Gastroesophageal sphincter (tissue), 4 donors: ENCODE results near the gene CSNK1E. TPM values are rescaled to one million over a fixed set of nuclear protein-coding genes. Genes with fewer than 3 reads are reported as not detected.
A peak's percentile ranks its signal among the peaks of the same experiment; 100 is the strongest.

ENCODE experiments used
- ATAC-seq: fragments of 150-250 bp; one replicate; pipeline ENCODE4 v1.9.1; 2016; ENCODE audit warnings: mild to moderate bottlenecking, moderate library complexity
- H3K27ac ChIP-seq, 4 donors: fragments of 200-600 bp; sonication (generic) in 3 of 4; 1 replicate in 3 of 4; 2 replicates in 1 of 4; pipeline ENCODE4 v1.5.1; 2016 to 2019
- H3K27me3 ChIP-seq: fragments of 200-600 bp; sonication (generic); one replicate; pipeline ENCODE4 v1.5.1; 2019
- H3K36me3 ChIP-seq, 2 donors: fragments of 200-600 bp; sonication (generic); one replicate each; pipeline ENCODE4 v1.5.1; 2019; ENCODE audit warnings: control low read depth in 1 of 2
- H3K4me1 ChIP-seq, 3 donors: fragments of 200-600 bp; sonication (generic); 1 replicate in 2 of 3; 2 replicates in 1 of 3; pipeline ENCODE4 v1.5.1; 2016 to 2019; ENCODE audit warnings: control low read depth in 2 of 3
- H3K4me3 ChIP-seq, 2 donors: fragments of 200-600 bp; sonication (generic); one replicate each; pipeline ENCODE4 v1.5.1; 2019; ENCODE audit warnings: mild to moderate bottlenecking in 1 of 2, moderate library complexity in 1 of 2
- H3K9me3 ChIP-seq, 3 donors: fragments of 200-600 bp; sonication (generic); one replicate each; pipeline ENCODE4 v1.5.1; 2017 to 2019; ENCODE audit warnings: control low read depth in 2 of 3
- CTCF ChIP-seq, 4 experiments: fragments of 200-600 bp in 2 of 4; fragments of 450-650 bp in 2 of 4; sonication (generic) in 1 of 4; IDR thresholded peaks; one replicate each; pipeline ENCODE4 v1.5.1; 2017 to 2019; ENCODE audit warnings: antibody characterized with exemption in 4 of 4, mild to moderate bottlenecking in 2 of 4, moderate library complexity in 2 of 4
- EP300 ChIP-seq: sonication (generic); formaldehyde crosslinking; IDR thresholded peaks from one replicate; pipeline ENCODE4 v1.6.1; 2017; ENCODE audit warnings: antibody characterized with exemption, mild to moderate bottlenecking
- POLR2A ChIP-seq, 2 donors: fragments of 450-650 bp; IDR thresholded peaks; one replicate each; pipeline ENCODE4 v1.6.1; 2017; ENCODE audit warnings: antibody characterized with exemption in 2 of 2, mild to moderate bottlenecking in 2 of 2, moderate library complexity in 1 of 2
- POLR2AphosphoS5 ChIP-seq: sonication (generic); formaldehyde crosslinking; IDR thresholded peaks from one replicate; pipeline ENCODE4 v1.6.1; 2017; ENCODE audit warnings: antibody characterized with exemption
- WGBS, 2 donors: methylation state at CpG; one replicate each; pipeline ENCODE4 v1.1.5; 2018; ENCODE audit warnings: low coverage in 1 of 2; 5-methylcytosine and 5-hydroxymethylcytosine counted together
- total RNA-seq, 4 donors: library from RNA; depleted of rRNA; stranded (reverse); fragments of >200 nt; gene quantifications; one replicate each; pipeline ENCODE4 v1.1.0, GENCODE V29; 2016

CSNK1E gene
- total RNA-seq, 4 donors from 2014 or later, result 70.3 to 90.3 (median 80.0) TPM

GRCh38 chr22:38272373-38273134 is 44.7 kb downstream of the CSNK1E start, which contains the start of gene TMEM184B:
Gene TMEM184B (minus strand): TSS chr22:38273010. CDS start chr22:38247961, 25,049 bp downstream.
- Histone ChIP-seq H3K27ac (peak within 1 kb of the TSS; percentile 86 to 98 (median 94)), H3K4me1 (peaks cover 0 to 62% (median 29%) of the 10 kb centered on the region in 3 donors), H3K36me3 (no peaks in the 10 kb centered on the region), H3K4me3 (peak within 1 kb of the TSS; percentile 81 to 98), H3K27me3 (no peaks in the 10 kb centered on the region), H3K9me3 (no peaks in the 10 kb centered on the region)
- TF ChIP-seq POLR2A (IDR thresholded peaks at IDR 0.05) (peak; percentile 94 to 96), CTCF (IDR thresholded peaks at IDR 0.05) (no peak)
- ATAC-seq, result peak; percentile 97
- WGBS, 2 donors, result 0% methylated on average over 7 of the region's 97 CpGs; no CpG with 5 or more reads in 1 of the 2 donors

GRCh38 chr22:38271927-38272372 is 45.3 kb downstream of the CSNK1E start:
- Histone ChIP-seq H3K36me3 (no peaks in the 10 kb centered on the region), H3K4me3 (peak overlapping the region; percentile 81 to 98), H3K27ac (peak overlapping the region; percentile 86 to 98 (median 94)), H3K27me3 (no peaks in the 10 kb centered on the region), H3K9me3 (no peaks in the 10 kb centered on the region), H3K4me1 (peaks cover 0 to 68% (median 29%) of the 10 kb centered on the region in 3 donors)
- peak; percentile 6 for ATAC-seq
- TF ChIP-seq CTCF (IDR thresholded peaks at IDR 0.05) (no peak), EP300 (no peak), POLR2AphosphoS5 (no peak), POLR2A (IDR thresholded peaks at IDR 0.05) (no peak)
- WGBS, 2 donors, result 0 to 11% methylated on average over 1 to 3 of the region's 7 CpGs

- WGBS, 2 donors, result 68 to 80% methylated on average over 4 to 5 of the region's 7 CpGs
- H3K9me3 ChIP-seq, result no peaks in the 10 kb centered on the region
- TF ChIP-seq EP300 (no peak), POLR2A (IDR thresholded peaks at IDR 0.05) (no peak), CTCF (IDR thresholded peaks at IDR 0.05) (no peak)
- peak overlapping the region in 3 of 4 donors; percentile 62 to 98 (median 95) for H3K27ac ChIP-seq
- H3K4me1 ChIP-seq, result peaks cover 0 to 77% (median 35%) of the 10 kb centered on the region in 3 donors
- H3K36me3 ChIP-seq, result no peaks in the 10 kb centered on the region
- no peaks in the 10 kb centered on the region for H3K27me3 ChIP-seq
- H3K4me3 ChIP-seq, result peak overlapping the region in 1 of 2 donors; percentile 98
- no peak for ATAC-seq
Measured at GRCh38 chr22:38271101-38271500, 46.1 kb downstream of the CSNK1E start.

- TF ChIP-seq POLR2AphosphoS5, result no peak
- no peak for TF ChIP-seq CTCF (IDR thresholded peaks at IDR 0.05)
- TF ChIP-seq EP300, result no peak
- no peak for TF ChIP-seq POLR2A (IDR thresholded peaks at IDR 0.05)
- ATAC-seq, result no peak
- Histone ChIP-seq H3K9me3 (no peaks in the 10 kb centered on the region), H3K4me1 (peaks cover 0 to 84% (median 42%) of the 10 kb centered on the region in 3 donors), H3K27me3 (no peaks in the 10 kb centered on the region), H3K27ac (peak overlapping the region in 3 of 4 donors; percentile 62 to 98 (median 95)), H3K36me3 (no peaks in the 10 kb centered on the region), H3K4me3 (peak overlapping the region in 1 of 2 donors; percentile 98)
- WGBS, 2 donors, result 57 to 83% methylated on average over 2 to 7 of the region's 13 CpGs
Measured at GRCh38 chr22:38270091-38270992, 46.9 kb downstream of the CSNK1E start.
